HG02571 (cell line): ENCODE data around the gene MMADHC.

Experiments
- ATAC-seq: cut with Tn5 transposase; IDR thresholded peaks from one replicate; pipeline ENCODE4 v1.9.1; 2021; ENCODE audit warnings: mild to moderate bottlenecking, moderate library complexity; ENCODE audit not compliant: unreplicated experiment

MMADHC gene

DNA sequence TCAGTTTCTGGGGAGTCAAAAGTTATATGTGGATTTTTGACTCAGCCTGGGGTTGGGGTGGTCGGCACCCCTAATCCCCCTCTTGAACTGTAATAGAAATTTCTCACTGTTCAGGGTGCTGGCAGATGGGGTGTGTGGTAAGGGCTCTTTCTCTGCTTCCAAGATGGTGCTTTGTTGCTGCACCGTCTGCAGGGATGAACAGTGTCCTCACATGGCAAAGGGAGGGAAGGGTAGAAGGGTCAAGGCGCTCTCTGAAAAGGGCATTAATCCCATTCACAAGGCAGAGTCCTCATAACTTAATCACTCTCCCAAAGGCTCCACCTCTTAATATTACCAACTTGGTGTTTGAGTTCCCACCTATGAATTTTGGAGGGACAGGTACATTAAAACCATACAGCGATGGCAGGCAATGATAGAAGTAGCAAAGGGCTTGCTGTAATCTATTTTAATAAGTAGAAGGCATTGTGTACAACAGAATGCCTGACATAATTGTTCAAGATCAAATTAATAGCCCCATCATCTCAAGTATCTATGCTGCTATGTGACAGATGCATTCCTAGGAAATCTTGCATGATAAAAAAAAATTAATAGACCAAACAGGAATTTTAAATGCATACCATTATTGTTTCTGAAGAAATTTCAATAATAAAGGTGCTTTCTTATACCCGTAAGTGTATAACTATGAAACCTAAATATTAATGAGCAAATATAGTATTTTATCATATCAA is 28.1 kb downstream of the MMADHC start:
- no peak for ATAC-seq

- no peak for ATAC-seq
These were observed 31.1 kb downstream of the MMADHC start for GRCh38 chr2:149556452-149556851.

GRCh38 chr2:149552830-149553229 is 34.7 kb downstream of the MMADHC start:
- ATAC-seq, result no peak

- ATAC-seq, result no peak
These were observed 35.3 kb downstream of the MMADHC start for GRCh38 chr2:149552226-149552625.

GRCh38 chr2:149544692-149545091 is 42.9 kb downstream of the MMADHC start:
- ATAC-seq, result no peak

DNA sequence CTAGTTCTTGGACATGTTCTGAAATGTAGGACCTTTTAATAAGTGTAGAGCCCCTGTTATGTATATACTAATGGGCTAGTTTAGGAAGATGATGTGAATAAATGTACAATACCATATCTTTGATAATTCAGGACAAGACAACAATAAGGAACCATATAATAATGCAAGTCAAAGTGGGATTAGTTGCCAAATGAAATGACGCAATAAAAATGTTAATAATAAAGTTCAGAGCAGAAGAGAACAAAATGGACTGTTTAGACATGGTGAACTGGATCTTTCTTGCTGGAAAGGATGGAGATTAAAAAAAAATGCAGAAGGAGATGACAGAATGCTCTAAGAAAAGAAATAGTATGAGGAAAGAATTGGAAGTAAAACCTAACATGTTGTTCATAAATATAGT is 43.7 kb downstream of the MMADHC start:
- ATAC-seq, result no peak

DNA sequence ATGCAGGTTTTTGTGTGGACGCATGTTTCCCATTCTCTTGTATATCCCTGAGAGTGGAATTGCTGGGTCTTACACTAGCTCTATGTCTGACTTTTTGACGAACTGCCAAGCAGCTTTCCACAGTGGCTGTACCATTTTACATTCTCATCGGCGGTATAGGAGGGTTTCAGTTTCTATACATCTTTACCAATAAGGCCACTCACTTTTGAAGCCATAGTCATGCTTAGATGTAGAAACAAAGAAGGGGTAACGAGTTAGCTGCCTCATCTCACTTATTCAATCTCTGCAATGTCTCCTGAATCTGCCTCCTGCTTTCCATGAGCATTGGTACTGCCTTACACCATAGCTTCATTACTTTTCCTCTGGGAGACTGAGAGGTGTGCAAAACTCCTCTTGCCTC is 47.4 kb downstream of the MMADHC start:
- no peak for ATAC-seq

GRCh38 chr2:149538138-149538833 is 49.3 kb downstream of the MMADHC start:
- no peak for ATAC-seq

DNA sequence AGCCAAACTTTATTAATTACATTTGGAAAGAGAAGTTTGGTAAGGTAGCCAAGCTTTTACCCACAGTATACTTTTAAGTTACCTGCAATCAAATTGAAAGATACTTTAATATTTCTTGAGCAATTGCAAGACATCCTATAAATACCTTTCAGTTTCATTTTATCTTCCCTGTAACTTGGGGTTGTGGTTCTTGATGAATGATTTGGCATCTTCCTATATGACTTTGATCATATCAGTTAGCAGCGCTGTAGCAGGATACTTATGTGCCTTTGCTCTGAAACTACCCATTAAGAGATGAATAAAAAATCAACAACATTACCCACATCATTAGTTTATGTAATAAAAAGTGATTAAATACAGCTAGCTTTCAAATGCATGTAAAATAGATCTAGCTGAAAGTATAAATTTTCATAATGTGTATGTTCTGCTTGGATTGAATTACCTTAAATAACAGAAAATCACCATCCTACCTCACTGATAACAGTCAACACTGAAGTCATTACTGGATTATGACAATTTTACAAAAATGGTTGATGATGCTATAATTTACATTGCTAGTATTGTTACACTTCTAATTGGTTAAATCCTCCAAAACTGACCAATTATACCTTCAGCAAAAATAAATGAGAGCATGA is 50.4 kb downstream of the MMADHC start:
- ATAC-seq, result no peak

DNA sequence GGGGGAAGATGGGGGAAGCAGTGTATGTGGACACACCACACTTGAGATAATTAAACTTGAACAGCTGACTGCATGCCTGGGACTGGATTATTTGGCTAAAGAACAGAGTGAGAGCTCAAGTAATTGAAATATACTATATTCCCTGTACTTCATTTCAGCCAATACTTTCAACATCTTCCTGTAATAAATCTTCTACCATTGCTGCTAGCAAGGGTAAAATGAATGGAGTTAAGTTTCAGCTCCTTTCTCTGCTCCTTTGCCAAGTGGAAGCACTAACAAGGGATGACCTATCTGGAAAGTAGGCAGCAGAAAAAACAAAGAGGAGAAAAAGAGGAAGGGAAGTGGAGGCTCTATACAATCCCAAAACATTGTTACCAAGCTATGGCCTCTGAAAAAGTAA is 50.9 kb downstream of the MMADHC start:
- no peak for ATAC-seq

- ATAC-seq, result no peak
These were observed 52.9 kb downstream of the MMADHC start for GRCh38 chr2:149534674-149535073.

DNA sequence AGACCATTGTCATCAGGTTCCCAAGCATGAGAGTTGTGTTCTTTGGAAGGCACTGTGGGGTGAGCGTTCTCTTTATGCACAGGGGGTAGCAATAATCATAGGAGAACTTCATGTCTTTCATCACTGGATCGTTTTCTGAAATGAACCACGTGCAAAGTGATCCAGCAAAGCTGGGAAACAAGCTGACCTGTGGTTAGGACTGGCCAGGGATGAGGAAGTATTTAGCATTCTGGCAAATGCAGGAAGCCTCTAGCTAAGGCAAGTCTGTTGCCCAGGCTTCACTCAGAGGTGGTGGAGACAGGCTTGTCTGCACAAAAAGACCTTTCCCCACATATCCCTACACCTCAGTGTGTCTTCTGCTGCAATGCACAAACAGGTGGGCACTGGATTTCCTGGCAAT is 58.6 kb downstream of the MMADHC start:
- no peak for ATAC-seq

- ATAC-seq, result no peak
These were observed 59.4 kb downstream of the MMADHC start for GRCh38 chr2:149527998-149528755.

DNA sequence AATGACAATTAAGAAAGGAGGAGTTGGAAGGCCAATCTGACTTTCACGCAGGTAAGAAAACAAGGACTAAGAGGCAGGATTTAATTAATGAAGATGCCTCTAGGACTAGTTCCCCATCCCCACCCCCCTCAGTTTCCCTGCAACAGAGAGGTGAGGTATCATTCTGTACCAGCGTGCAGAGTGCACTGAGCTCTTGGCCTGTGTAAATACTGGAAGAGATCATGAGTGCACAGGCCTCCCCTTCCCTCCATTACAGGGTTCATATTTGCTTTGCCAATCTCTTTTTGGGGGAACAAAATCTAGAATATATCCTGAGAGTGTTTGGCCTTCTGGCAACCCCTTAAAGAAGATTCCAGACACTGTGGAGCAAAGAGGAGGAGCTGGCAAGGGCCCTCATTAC is 60.9 kb downstream of the MMADHC start:
- ATAC-seq, result no peak

DNA sequence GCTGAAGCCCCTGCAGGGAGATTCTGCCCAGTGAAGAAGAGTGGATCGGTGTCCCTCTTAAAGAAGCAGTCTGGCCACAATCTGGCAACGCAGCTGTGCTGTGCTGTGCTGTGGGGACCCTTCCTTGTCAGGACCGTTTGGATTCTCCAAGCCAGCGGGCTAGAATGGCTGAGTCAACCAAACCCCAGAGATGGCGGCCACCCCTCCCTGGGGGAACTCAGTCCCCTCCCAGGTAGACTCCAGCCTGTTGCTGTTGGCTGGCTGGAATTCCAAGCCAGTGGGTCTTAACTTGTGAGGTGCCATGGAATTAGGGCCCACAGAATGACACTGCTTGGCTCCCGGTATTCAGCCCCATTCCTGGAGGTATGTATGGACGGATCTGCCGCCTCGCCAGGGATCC is 62.3 kb downstream of the MMADHC start:
- no peak for ATAC-seq
